Panc1 (cell line): ENCODE data around the gene THSD7B. TPM values are rescaled to one million over a fixed set of nuclear protein-coding genes. Genes with fewer than 3 reads are reported as not detected.

Experiments used
- ATAC-seq: fragments of 200-7000 bp; cut with Tn5 transposase; 2 replicates; pipeline ENCODE4 v1.9.1; 2020; ENCODE audit warnings: mild to moderate bottlenecking, moderate library complexity
- BruUV-seq: library from RNA; stranded (reverse); fragments of 400-500 nt; replicated peaks from 2 replicates; lab custom pipeline; 2021; lab: Mats Ljungman, UMichigan
- CTCF ChIA-PET: fragments of 300-600 bp; sonication (Branson Sonifier 250); formaldehyde crosslinking; loops from one replicate; lab custom pipeline; 2022; ENCODE audit warnings: antibody characterized with exemption; lab: Charles Lee
- POLR2A ChIA-PET: fragments of 300-600 bp; sonication (Branson Sonifier 250); formaldehyde crosslinking; loops from one replicate; lab custom pipeline; 2022; ENCODE audit warnings: antibody characterized with exemption; lab: Charles Lee
- DNase-seq: peaks from one replicate; pipeline ENCODE4 v3.0.0-alpha.2; 2010; ENCODE audit warnings: low read depth, low spot score
- H3K27ac ChIP-seq: 2 replicates; pipeline ENCODE4 v1.5.1; 2011; ENCODE audit warnings: mild to moderate bottlenecking, low read length, inconsistent platforms
- H3K27me3 ChIP-seq: fragments of 200-500 bp; sonication (Bioruptor generic); 2 replicates; pipeline ENCODE4 v1.6.0; 2014; ENCODE audit warnings: low read length, inconsistent platforms; ENCODE audit not compliant: control insufficient read depth, insufficient read depth
- H3K36me3 ChIP-seq: fragments of 200-500 bp; sonication (Bioruptor generic); 2 replicates; pipeline ENCODE4 v1.5.1; 2014; ENCODE audit warnings: inconsistent platforms, mild to moderate bottlenecking, low read length, moderate library complexity; ENCODE audit not compliant: control insufficient read depth, insufficient read depth
- H3K4me1 ChIP-seq: 2 replicates; pipeline ENCODE4 v1.5.1; 2011; ENCODE audit warnings: inconsistent platforms, mild to moderate bottlenecking, low read length, moderate library complexity; ENCODE audit not compliant: control insufficient read depth, insufficient read depth
- H3K4me3 ChIP-seq, 2 experiments: 2 replicates each; pipeline ENCODE4 v1.5.1; 2011 to 2012; ENCODE audit warnings: low read depth in 2 of 2, low read length in 2 of 2, mild to moderate bottlenecking in 2 of 2, inconsistent platforms in 1 of 2, moderate library complexity in 1 of 2
- H3K9me3 ChIP-seq: fragments of 200-500 bp; sonication (Bioruptor generic); 2 replicates; pipeline ENCODE4 v1.5.1; 2014; ENCODE audit warnings: low read depth, mild to moderate bottlenecking, inconsistent platforms, low read length, moderate library complexity; ENCODE audit not compliant: control insufficient read depth, insufficient read depth
- POLR2AphosphoS5 ChIP-seq: IDR thresholded peaks from 2 replicates; pipeline ENCODE4 v1.6.1; 2012; ENCODE audit warnings: mild to moderate bottlenecking, low read depth, low read length, moderate library complexity
- SIN3A ChIP-seq: IDR thresholded peaks from 2 replicates; pipeline ENCODE4 v1.6.1; 2012; ENCODE audit warnings: low read depth, mild to moderate bottlenecking, low read length, moderate library complexity, borderline replicate concordance; ENCODE audit not compliant: insufficient read depth
- TCF7L2 ChIP-seq: IDR thresholded peaks from 2 replicates; pipeline ENCODE4 v1.6.1; 2011; ENCODE audit warnings: mild to moderate bottlenecking, low read depth, low read length, inconsistent platforms
- in situ Hi-C: cut with HindIII; loops from 2 replicates; pipeline ENCODE4 v1.10.0; 2016; ENCODE audit warnings: low sequenced_read_pairs, low pct_unique_long_range_greater_than_20kb
- intact Hi-C: fragments of 100-400 bp; cut with micrococcal nuclease; formaldehyde crosslinking; loops from one replicate; pipeline ENCODE4 v1.10.0; 2022; ENCODE audit not compliant: unreplicated experiment
- total RNA-seq: library from RNA; stranded (reverse); gene quantifications from one replicate; pipeline ENCODE4 v1.2.1, GENCODE V29; 2021; ENCODE audit not compliant: unreplicated experiment
- TF ChIP-seq, protein P1 (sequence below): fragments of 450-650 bp; IDR thresholded peaks from 2 replicates; pipeline ENCODE4 v1.5.1; 2017; ENCODE audit warnings: mild to moderate bottlenecking
- TF ChIP-seq, protein P2 (sequence below), 2 experiments: IDR thresholded peaks; 2 replicates each; pipeline ENCODE4 v1.6.1; 2011 to 2012; ENCODE audit warnings: low read depth in 2 of 2, control low read depth in 1 of 2, low read length in 1 of 2, mild to moderate bottlenecking in 1 of 2, moderate library complexity in 1 of 2; ENCODE audit not compliant: insufficient read depth in 1 of 2

The THSD7B gene
- total RNA-seq, 1 experiment from 2014 or later = not detected

GRCh38 chr2:137523931-137524330 lies 758.6 kb downstream of the THSD7B start:
- intact Hi-C loops (no loop called here), in situ Hi-C loops (no loop called here)
- no peak for ATAC-seq
- Histone ChIP-seq H3K4me3 (no peak overlapping the region), H3K4me1 (no peaks in the 10 kb centered on the region), H3K9me3 (no peaks in the 10 kb centered on the region), H3K27ac (no peak overlapping the region), H3K27me3 (no peaks in the 10 kb centered on the region), H3K36me3 (no peaks in the 10 kb centered on the region)
- no TSS peak for BruUV-seq
- no peak for DNase-seq
- ChIA-PET POLR2A (no interaction called here), CTCF (no interaction called here)
- TF ChIP-seq, protein P1, sequence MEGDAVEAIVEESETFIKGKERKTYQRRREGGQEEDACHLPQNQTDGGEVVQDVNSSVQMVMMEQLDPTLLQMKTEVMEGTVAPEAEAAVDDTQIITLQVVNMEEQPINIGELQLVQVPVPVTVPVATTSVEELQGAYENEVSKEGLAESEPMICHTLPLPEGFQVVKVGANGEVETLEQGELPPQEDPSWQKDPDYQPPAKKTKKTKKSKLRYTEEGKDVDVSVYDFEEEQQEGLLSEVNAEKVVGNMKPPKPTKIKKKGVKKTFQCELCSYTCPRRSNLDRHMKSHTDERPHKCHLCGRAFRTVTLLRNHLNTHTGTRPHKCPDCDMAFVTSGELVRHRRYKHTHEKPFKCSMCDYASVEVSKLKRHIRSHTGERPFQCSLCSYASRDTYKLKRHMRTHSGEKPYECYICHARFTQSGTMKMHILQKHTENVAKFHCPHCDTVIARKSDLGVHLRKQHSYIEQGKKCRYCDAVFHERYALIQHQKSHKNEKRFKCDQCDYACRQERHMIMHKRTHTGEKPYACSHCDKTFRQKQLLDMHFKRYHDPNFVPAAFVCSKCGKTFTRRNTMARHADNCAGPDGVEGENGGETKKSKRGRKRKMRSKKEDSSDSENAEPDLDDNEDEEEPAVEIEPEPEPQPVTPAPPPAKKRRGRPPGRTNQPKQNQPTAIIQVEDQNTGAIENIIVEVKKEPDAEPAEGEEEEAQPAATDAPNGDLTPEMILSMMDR = no peak
- TF ChIP-seq, protein P2, sequence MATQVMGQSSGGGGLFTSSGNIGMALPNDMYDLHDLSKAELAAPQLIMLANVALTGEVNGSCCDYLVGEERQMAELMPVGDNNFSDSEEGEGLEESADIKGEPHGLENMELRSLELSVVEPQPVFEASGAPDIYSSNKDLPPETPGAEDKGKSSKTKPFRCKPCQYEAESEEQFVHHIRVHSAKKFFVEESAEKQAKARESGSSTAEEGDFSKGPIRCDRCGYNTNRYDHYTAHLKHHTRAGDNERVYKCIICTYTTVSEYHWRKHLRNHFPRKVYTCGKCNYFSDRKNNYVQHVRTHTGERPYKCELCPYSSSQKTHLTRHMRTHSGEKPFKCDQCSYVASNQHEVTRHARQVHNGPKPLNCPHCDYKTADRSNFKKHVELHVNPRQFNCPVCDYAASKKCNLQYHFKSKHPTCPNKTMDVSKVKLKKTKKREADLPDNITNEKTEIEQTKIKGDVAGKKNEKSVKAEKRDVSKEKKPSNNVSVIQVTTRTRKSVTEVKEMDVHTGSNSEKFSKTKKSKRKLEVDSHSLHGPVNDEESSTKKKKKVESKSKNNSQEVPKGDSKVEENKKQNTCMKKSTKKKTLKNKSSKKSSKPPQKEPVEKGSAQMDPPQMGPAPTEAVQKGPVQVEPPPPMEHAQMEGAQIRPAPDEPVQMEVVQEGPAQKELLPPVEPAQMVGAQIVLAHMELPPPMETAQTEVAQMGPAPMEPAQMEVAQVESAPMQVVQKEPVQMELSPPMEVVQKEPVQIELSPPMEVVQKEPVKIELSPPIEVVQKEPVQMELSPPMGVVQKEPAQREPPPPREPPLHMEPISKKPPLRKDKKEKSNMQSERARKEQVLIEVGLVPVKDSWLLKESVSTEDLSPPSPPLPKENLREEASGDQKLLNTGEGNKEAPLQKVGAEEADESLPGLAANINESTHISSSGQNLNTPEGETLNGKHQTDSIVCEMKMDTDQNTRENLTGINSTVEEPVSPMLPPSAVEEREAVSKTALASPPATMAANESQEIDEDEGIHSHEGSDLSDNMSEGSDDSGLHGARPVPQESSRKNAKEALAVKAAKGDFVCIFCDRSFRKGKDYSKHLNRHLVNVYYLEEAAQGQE (IDR thresholded peaks at IDR 0.05; ENCODE audit: insufficient read depth in 1 of 2, low read depth in 2 of 2, low read length in 1 of 2) = no peak
- TF ChIP-seq POLR2AphosphoS5 (no peak), TCF7L2 (no peak), SIN3A (no peak)

DNA sequence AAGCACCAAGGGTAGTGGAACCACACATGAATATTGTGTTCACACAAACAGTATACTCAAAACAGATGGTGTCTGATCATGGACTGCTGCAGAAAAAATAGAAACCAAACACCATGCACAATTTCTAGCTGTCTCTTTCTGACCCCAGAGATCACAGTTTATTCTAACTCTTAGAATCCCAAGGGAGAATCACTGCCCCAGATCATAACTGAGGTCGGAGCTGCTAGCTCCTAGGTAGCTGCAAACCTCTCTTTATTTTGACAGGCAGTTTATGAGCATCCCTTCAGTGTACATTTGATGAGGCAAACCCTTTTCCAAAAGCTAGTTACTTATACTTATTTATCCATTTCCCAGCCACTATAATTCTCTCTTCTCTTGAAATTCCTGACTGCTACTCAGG lies 759.8 kb downstream of the THSD7B start:
- CTCF ChIA-PET = no interaction called here
- BruUV-seq = no TSS peak
- POLR2A ChIA-PET = no interaction called here
- ATAC-seq (no peak), DNase-seq (no peak)
- Histone ChIP-seq H3K27ac (no peak overlapping the region), H3K27me3 (no peaks in the 10 kb centered on the region), H3K9me3 (no peaks in the 10 kb centered on the region), H3K4me1 (no peaks in the 10 kb centered on the region), H3K36me3 (no peaks in the 10 kb centered on the region), H3K4me3 (no peak overlapping the region)
- TF ChIP-seq POLR2AphosphoS5 (no peak), TCF7L2 (no peak), SIN3A (no peak)
- TF ChIP-seq, protein P1 = no peak
- TF ChIP-seq, protein P2 (IDR thresholded peaks at IDR 0.05; ENCODE audit: insufficient read depth in 1 of 2, low read depth in 2 of 2, low read length in 1 of 2) = no peak
- intact Hi-C loops = no loop called here
- in situ Hi-C loops = no loop called here
